Measurements from ENCODE around the gene GAB2.
"Not testable (repeated sequence)": the region's sequence is repeated elsewhere in the genome, so short reads cannot be mapped to it uniquely, and the experiment has no call there.

Gene GAB2

DNA sequence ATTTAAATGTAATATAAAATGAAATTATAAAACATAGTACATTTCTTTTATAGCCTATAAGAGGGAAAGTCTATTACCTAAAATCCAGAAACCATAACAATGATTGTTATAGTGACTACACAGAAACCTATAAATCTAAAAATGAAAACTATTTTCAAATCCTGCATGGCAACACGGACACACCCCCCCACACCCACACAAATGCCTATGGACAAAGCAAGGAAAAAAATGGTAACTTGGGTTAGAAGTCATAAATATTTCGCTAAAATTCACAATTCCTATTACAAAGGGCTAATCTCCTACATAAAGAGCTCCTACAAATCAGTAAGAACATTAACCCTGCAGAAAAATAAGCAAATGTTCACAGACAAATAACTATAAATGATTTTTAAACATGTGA lies 56.4 kb downstream of the GAB2 start:
- Histone ChIP-seq H3K4me3 (no peak overlapping the region), H3K27ac (no peak overlapping the region)
- TF ChIP-seq, protein P1, sequence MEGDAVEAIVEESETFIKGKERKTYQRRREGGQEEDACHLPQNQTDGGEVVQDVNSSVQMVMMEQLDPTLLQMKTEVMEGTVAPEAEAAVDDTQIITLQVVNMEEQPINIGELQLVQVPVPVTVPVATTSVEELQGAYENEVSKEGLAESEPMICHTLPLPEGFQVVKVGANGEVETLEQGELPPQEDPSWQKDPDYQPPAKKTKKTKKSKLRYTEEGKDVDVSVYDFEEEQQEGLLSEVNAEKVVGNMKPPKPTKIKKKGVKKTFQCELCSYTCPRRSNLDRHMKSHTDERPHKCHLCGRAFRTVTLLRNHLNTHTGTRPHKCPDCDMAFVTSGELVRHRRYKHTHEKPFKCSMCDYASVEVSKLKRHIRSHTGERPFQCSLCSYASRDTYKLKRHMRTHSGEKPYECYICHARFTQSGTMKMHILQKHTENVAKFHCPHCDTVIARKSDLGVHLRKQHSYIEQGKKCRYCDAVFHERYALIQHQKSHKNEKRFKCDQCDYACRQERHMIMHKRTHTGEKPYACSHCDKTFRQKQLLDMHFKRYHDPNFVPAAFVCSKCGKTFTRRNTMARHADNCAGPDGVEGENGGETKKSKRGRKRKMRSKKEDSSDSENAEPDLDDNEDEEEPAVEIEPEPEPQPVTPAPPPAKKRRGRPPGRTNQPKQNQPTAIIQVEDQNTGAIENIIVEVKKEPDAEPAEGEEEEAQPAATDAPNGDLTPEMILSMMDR (IDR thresholded peaks at IDR 0.05) = no peak
- DNase-seq (ENCODE audit: low spot score) = no peak

DNA sequence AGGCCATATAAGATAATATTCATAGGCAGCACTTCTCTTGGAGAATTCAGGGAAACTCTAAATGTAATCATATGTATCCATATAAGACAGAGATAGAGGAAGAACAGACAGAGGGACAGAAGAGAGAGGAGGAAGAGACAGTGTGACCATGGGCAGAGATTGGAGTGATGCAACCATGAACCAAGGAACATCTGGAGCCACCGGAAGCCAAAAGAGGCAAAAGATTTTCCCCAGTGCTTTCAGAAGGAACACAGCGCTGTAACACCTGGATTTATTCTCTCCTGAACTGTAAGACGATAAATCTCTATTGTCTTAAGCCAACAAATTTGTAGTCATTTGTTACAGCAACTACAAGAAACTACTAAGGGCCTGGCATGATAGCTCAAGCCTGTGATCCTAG lies 57.7 kb downstream of the GAB2 start:
- H3K27ac ChIP-seq = no peak overlapping the region

DNA sequence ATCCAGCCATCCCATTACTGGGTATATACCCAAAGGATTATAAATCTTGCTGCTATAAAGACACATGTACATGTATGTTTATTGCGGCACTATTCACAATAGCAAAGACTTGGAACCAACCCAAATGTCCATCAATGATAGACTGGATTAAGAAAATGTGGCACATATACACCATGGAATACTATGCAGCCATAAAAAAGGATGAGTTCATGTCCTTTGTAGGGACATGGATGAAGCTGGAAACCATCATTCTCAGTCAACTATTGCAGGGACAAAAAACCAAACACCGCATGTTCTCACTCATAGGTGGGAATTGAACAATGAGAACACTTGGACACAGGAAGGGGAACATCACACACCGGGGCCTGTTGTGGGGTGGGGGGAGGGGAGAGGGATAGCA lies 59.7 kb downstream of the GAB2 start:
- not testable (repeated sequence) for H3K27ac ChIP-seq; H3K4me3 ChIP-seq; DNase-seq (ENCODE audit: low spot score)

More for the DNA sequence above, 57.7 kb downstream of the GAB2 start:
- DNase-seq (ENCODE audit: low spot score) = no peak
- TF ChIP-seq, protein P1 (IDR thresholded peaks at IDR 0.05) = no peak
- no peak overlapping the region for H3K4me3 ChIP-seq

DNA sequence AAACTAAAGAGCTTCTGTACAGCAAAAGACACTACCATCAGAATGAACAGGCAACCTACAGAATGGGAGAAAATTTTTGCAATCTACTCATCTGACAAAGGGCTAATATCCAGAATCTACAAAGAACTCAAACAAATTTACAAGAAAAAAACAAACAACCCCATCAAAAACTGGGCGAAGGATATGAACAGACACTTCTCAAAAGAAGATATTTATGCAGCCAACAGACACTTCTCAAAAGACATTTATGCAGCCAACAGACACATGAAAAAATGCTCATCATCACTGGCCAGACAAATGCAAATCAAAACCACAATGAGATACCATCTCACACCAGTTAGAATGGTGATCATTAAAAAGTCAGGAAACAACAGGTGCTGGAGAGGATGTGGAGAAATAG lies 60.2 kb downstream of the GAB2 start:
- not testable (repeated sequence) for DNase-seq (ENCODE audit: low spot score); H3K27ac ChIP-seq; H3K4me3 ChIP-seq

DNA sequence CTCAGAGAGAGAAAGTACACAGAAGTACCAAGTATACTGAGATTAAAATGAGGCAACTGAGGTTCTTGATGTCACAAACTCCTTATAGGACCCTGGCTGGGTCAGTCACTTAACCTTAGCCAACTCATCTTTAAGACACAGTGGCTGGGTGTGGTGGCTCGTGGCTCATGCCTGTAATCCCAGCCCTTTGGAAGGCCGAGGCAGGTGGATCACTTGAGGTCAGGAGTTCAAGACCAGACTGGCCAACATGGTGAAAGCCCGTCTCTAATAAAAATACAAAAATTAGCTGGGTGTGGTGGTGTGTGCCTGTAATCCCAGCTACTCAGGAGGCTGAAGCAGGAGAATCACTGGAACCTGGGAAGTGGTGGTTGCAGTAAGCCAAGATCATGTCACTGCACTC lies 61.9 kb downstream of the GAB2 start:
- not testable (repeated sequence) for DNase-seq (ENCODE audit: low spot score); H3K27ac ChIP-seq; H3K4me3 ChIP-seq

DNA sequence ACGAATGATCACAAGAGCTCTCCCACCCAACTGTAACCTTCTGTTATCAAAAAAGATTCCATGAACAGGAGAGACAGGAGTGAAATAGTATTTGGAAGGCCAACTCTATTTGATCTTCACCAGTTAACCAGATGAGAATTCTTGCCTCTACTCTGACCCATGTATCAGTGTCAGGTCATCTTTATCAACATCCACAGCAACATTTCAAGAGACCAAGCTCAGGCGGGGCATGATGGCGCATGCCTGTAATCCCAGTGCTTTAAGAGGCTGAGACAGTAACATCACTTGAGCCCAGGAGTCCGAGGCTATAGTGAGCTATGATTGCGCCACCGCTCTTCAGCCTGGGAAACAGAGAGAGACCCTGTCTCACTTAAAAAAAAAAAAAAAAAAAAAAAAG lies 62.3 kb downstream of the GAB2 start:
- Histone ChIP-seq H3K4me3 (no peak overlapping the region), H3K27ac (no peak overlapping the region)
- TF ChIP-seq, protein P1 (IDR thresholded peaks at IDR 0.05) = no peak
- DNase-seq (ENCODE audit: low spot score) = no peak

DNA sequence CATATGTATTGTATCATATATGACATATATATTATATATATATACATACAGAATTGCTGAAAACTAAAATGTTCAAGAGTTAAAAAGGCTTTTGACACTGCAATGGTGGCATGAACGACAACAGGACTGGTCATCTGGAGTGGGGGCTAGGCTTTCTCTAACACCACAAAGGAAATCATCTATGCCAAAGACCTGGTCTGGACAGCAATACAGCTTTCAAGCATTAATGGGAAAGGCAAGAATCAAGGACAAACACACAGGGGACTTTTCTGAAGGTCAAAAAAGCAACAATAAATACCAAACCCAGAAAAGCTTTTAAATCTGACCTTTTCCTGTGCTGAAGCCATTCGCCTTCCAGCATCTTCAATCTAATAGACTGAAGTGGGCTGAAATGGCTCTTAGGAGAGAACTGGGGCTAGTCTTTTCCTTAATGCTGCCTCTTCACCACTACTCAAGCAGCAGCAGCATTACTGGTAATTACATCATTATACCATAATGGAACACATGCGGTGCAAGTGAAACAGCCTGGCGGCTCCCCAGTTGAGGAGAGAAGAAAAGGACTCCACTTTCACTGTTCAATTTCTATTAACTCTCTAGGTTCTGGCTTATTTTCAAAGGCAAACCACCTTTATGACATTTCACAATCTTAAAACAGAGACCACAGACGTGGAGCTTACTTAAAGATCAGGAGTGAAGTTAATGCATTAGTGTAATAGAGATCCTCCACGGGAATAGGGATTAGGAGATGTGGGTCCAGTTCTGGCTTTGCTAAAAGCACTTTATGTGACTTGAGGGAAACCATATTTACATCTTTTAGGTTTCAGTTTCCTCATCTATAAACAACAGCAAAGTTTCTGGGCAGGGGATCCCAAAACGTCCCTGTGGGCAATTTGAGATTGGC lies 63.0 kb downstream of the GAB2 start:
- H3K27ac ChIP-seq = no peak overlapping the region

DNA sequence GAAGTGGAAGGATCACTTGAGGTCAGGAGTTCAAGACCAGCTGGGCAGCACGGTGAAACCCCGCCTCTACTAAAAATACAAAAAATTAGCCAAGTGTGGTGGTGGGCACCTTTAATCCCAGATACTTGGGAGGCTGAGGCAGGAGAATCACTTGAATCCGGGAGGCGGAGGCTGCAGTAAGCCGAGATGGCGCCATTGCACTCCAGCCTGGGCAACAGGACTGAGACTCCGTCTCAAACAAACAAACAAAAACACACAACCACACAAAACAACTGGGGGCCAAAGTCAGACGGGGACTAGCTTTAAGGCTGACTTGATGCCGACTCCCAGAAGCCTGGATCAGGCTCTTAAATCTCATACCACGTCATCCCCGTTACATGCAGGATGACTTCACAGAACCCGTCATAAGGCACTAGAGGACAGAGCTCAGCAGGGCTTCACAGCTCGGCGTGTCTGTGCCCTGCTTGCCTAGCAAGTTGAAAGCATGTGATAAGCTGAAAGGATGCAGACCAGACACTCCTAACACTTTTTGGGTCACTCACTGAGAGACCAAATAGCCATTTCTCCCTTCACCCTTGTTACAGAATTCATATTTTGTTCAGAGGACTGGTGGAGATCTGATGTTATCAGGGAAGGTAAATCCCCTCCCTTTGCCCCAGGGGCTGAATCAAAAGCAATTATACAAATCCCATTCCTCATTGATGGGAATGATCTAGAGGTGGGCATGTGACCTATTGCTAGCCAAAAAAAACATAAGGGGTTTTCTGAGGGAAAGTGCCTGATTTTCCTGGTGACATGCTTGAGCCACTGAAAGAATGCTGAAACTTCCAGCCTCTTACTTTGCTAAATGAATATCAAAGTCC lies 65.4 kb downstream of the GAB2 start:
- TF ChIP-seq, protein P1 (IDR thresholded peaks at IDR 0.05) = no peak
- no peak for DNase-seq (ENCODE audit: low spot score)
- Histone ChIP-seq H3K4me3 (no peak overlapping the region), H3K27ac (peak overlapping the region in 1 of 2 donors; percentile 44)

More for the DNA sequence above, 63.0 kb downstream of the GAB2 start:
- TF ChIP-seq, protein P1 (IDR thresholded peaks at IDR 0.05) = no peak
- no peak overlapping the region for H3K4me3 ChIP-seq
- DNase-seq (ENCODE audit: low spot score) = no peak

All from coronary artery (tissue), 2 donors.